Tongue (tissue), 2 donors: ENCODE measurements around the gene TAS2R7. TPM values are rescaled to one million over a fixed set of nuclear protein-coding genes. Genes with fewer than 3 reads are reported as not detected.
A peak's percentile ranks its signal among the peaks of the same experiment; 100 is the strongest.
"Not testable (repeated sequence)": the region's sequence is repeated elsewhere in the genome, so short reads cannot be mapped to it uniquely, and the experiment has no call there.

Experiments used
- DNase-seq: peaks from one replicate; pipeline ENCODE4 v3.0.0-alpha.2; 2015
- total RNA-seq: library from RNA; depleted of rRNA; stranded (reverse); fragments of >200 nt; gene quantifications from one replicate; pipeline ENCODE4 v1.2.3, GENCODE V29; 2014

TAS2R7 gene
- total RNA-seq, result not detected

GRCh38 chr12:10802587-10802986 lies at the start of gene TAS2R7:
Gene TAS2R7 (minus strand): TSS chr12:10802627. CDS start chr12:10802570, 57 bp downstream.
- DNase-seq, result no peak

GRCh38 chr12:10851243-10851858 lies 48.9 kb upstream of the TAS2R7 start:
- DNase-seq, result no peak

GRCh38 chr12:10849425-10849878 lies 47.0 kb upstream of the TAS2R7 start, which contains the start of gene PRR4:
Gene PRR4 (minus strand): TSS chr12:10849475. CDS start chr12:10849437, 38 bp downstream.
- peak; percentile 5 for DNase-seq

GRCh38 chr12:10847744-10848143 lies 45.3 kb upstream of the TAS2R7 start:
- DNase-seq, result peak; percentile 5

GRCh38 chr12:10842862-10843261 lies 40.4 kb upstream of the TAS2R7 start:
- no peak for DNase-seq

GRCh38 chr12:10838461-10838860 lies 36.0 kb upstream of the TAS2R7 start:
- no peak for DNase-seq

GRCh38 chr12:10829994-10830393 lies 27.6 kb upstream of the TAS2R7 start:
- no peak for DNase-seq

GRCh38 chr12:10826258-10826657 lies 23.8 kb upstream of the TAS2R7 start, which contains the start of gene TAS2R10:
Gene TAS2R10 (minus strand): TSS chr12:10826358. CDS start chr12:10826269, 89 bp downstream.
- DNase-seq, result no peak

- no peak for DNase-seq
Observed at GRCh38 chr12:10824957-10825356, 22.5 kb upstream of the TAS2R7 start.

GRCh38 chr12:10811883-10812536 lies 9.6 kb upstream of the TAS2R7 start:
- DNase-seq, result no peak

GRCh38 chr12:10810068-10810467 lies 7.6 kb upstream of the TAS2R7 start, which contains the start of gene TAS2R9:
Gene TAS2R9 (minus strand): TSS chr12:10810168. CDS start chr12:10810075, 93 bp downstream.
- no peak for DNase-seq

GRCh38 chr12:10807186-10807585 lies 4.8 kb upstream of the TAS2R7 start, which contains the start of gene TAS2R8:
Gene TAS2R8 (minus strand): TSS chr12:10807286. CDS start chr12:10806980, 306 bp downstream.
- no peak for DNase-seq

- DNase-seq, result no peak
Observed at GRCh38 chr12:10801741-10802140, 686 bp downstream of the TAS2R7 start.

- DNase-seq, result no peak
Observed at GRCh38 chr12:10794222-10794621, 8.2 kb downstream of the TAS2R7 start.

- not testable (repeated sequence) for DNase-seq
Observed at GRCh38 chr12:10791769-10792168, 10.7 kb downstream of the TAS2R7 start.

GRCh38 chr12:10783252-10783651 lies 19.2 kb downstream of the TAS2R7 start:
- DNase-seq, result no peak

- DNase-seq, result no peak
Observed at GRCh38 chr12:10779103-10779502, 23.3 kb downstream of the TAS2R7 start.

- peak; percentile 69 for DNase-seq
Observed at GRCh38 chr12:10771132-10771733, 31.2 kb downstream of the TAS2R7 start.

GRCh38 chr12:10759657-10760056 lies 42.8 kb downstream of the TAS2R7 start:
- no peak for DNase-seq

GRCh38 chr12:10756194-10756593 lies 46.2 kb downstream of the TAS2R7 start:
- DNase-seq, result no peak

GRCh38 chr12:10753059-10753458 lies 49.4 kb downstream of the TAS2R7 start:
- no peak for DNase-seq
